WTC11 (cell line): Measurements from ENCODE around the gene SP140.

Source experiments
- CTCF ChIP-seq: fragments of 200-600 bp; IDR thresholded peaks from 2 replicates; pipeline ENCODE4 v1.8.0; 2022; ENCODE audit warnings: antibody characterized with exemption
- ETV6 ChIP-seq: sonication (generic); formaldehyde crosslinking; IDR thresholded peaks from 2 replicates; pipeline ENCODE4 v1.8.1; 2022; ENCODE audit warnings: mild to moderate bottlenecking, missing genetic modification reagents
- RELA ChIP-seq: sonication (generic); formaldehyde crosslinking; IDR thresholded peaks from 2 replicates; pipeline ENCODE4 v1.8.1; 2022; ENCODE audit warnings: missing genetic modification reagents, mild to moderate bottlenecking, borderline replicate concordance
- USF2 ChIP-seq: sonication (generic); formaldehyde crosslinking; IDR thresholded peaks from 2 replicates; pipeline ENCODE4 v1.8.1; 2023; ENCODE audit warnings: mild to moderate bottlenecking, missing genetic modification reagents, moderate library complexity
- ZBTB21 ChIP-seq: sonication (generic); formaldehyde crosslinking; IDR thresholded peaks from 2 replicates; pipeline ENCODE4 v1.8.1; 2023; ENCODE audit warnings: mild to moderate bottlenecking, missing genetic modification reagents, borderline replicate concordance
- ZNF232 ChIP-seq: sonication (generic); formaldehyde crosslinking; IDR thresholded peaks from 2 replicates; pipeline ENCODE4 v1.8.0; 2022; ENCODE audit warnings: mild to moderate bottlenecking, missing genetic modification reagents

GRCh38 chr2:230179907-230180306 is 45.6 kb upstream of the SP140 start:
- TF ChIP-seq ETV6 (CRISPR knock-in tag), result no peak
- no peak for TF ChIP-seq ZNF232 (CRISPR knock-in tag)
- no peak for TF ChIP-seq CTCF
- TF ChIP-seq USF2 (CRISPR knock-in tag), result no peak
- TF ChIP-seq RELA (CRISPR knock-in tag), result no peak
- TF ChIP-seq ZBTB21 (CRISPR knock-in tag), result no peak
